IPS-18a (cell line): ENCODE measurements around the gene SSH2.
"Not testable (repeated sequence)": the region's sequence is repeated elsewhere in the genome, so short reads cannot be mapped to it uniquely, and the experiment has no call there.

ENCODE experiments used
- H3K27ac ChIP-seq: one replicate; pipeline ENCODE4 v1.5.1; 2013; ENCODE audit warnings: low read length
- H3K27me3 ChIP-seq: one replicate; pipeline ENCODE4 v1.6.1; 2013; ENCODE audit warnings: mild to moderate bottlenecking, low read length; ENCODE audit not compliant: control insufficient read depth, insufficient read depth
- H3K36me3 ChIP-seq: one replicate; pipeline ENCODE4 v1.6.1; 2013; ENCODE audit warnings: low read depth, low read length; ENCODE audit not compliant: control insufficient read depth
- H3K4me1 ChIP-seq: one replicate; pipeline ENCODE4 v1.6.1; 2013; ENCODE audit warnings: low read depth, low read length; ENCODE audit not compliant: control insufficient read depth
- H3K4me3 ChIP-seq: one replicate; pipeline ENCODE4 v1.5.1; 2013; ENCODE audit warnings: low read length
- H3K9ac ChIP-seq: one replicate; pipeline ENCODE4 v1.6.1; 2013; ENCODE audit warnings: mild to moderate bottlenecking, low read length, moderate library complexity
- H3K9me3 ChIP-seq: one replicate; pipeline ENCODE4 v1.6.1; 2013; ENCODE audit warnings: low read depth, low read length; ENCODE audit not compliant: control insufficient read depth

The SSH2 gene

GRCh38 chr17:29866746-29867404, 63.2 kb downstream of the SSH2 start:
- Histone ChIP-seq H3K27me3 (no peaks in the 10 kb centered on the region), H3K9ac (peak overlapping the region; percentile 10), H3K4me1 (peaks cover 23% of the 10 kb centered on the region)

GRCh38 chr17:29864615-29865014, 65.4 kb downstream of the SSH2 start:
- Histone ChIP-seq H3K4me1 (peaks cover 23% of the 10 kb centered on the region), H3K9me3 (no peaks in the 10 kb centered on the region), H3K9ac (no peak overlapping the region), H3K27me3 (no peaks in the 10 kb centered on the region), H3K36me3 (no peaks in the 10 kb centered on the region), H3K27ac (no peak overlapping the region), H3K4me3 (no peak overlapping the region)

More at GRCh38 chr17:29866746-29867404, 63.2 kb downstream of the SSH2 start:
- Histone ChIP-seq H3K9me3 (no peaks in the 10 kb centered on the region), H3K36me3 (no peaks in the 10 kb centered on the region), H3K27ac (peak overlapping the region; percentile 37), H3K4me3 (no peak overlapping the region)

GRCh38 chr17:29864123-29864522, 65.9 kb downstream of the SSH2 start:
- H3K4me3 ChIP-seq, H3K9me3 ChIP-seq: not testable (repeated sequence)

GRCh38 chr17:29862951-29863350, 67.1 kb downstream of the SSH2 start:
- H3K9ac ChIP-seq = no peak overlapping the region
- no peaks in the 10 kb centered on the region for H3K27me3 ChIP-seq
- peaks cover 23% of the 10 kb centered on the region for H3K4me1 ChIP-seq
- no peaks in the 10 kb centered on the region for H3K36me3 ChIP-seq
- no peak overlapping the region for H3K27ac ChIP-seq
- H3K4me3 ChIP-seq = no peak overlapping the region
- H3K9me3 ChIP-seq = no peaks in the 10 kb centered on the region

More at GRCh38 chr17:29864123-29864522, 65.9 kb downstream of the SSH2 start:
- H3K27me3 ChIP-seq, H3K9ac ChIP-seq, H3K27ac ChIP-seq, H3K36me3 ChIP-seq: not testable (repeated sequence)
- H3K4me1 ChIP-seq = peaks cover 23% of the 10 kb centered on the region

GRCh38 chr17:29862127-29862526, 67.9 kb downstream of the SSH2 start:
- no peak overlapping the region for H3K27ac ChIP-seq
- no peak overlapping the region for H3K9ac ChIP-seq
- no peaks in the 10 kb centered on the region for H3K9me3 ChIP-seq
- H3K36me3 ChIP-seq = no peaks in the 10 kb centered on the region
- H3K4me1 ChIP-seq = peaks cover 17% of the 10 kb centered on the region
- H3K27me3 ChIP-seq = no peaks in the 10 kb centered on the region
- H3K4me3 ChIP-seq = no peak overlapping the region

- H3K4me3 ChIP-seq, H3K27ac ChIP-seq, H3K4me1 ChIP-seq, H3K9ac ChIP-seq, H3K36me3 ChIP-seq, H3K9me3 ChIP-seq, H3K27me3 ChIP-seq: not testable (repeated sequence)
Observed at GRCh38 chr17:29859445-29859844, 70.6 kb downstream of the SSH2 start.

GRCh38 chr17:29857823-29858222, 72.2 kb downstream of the SSH2 start:
- Histone ChIP-seq H3K27ac (no peak overlapping the region), H3K9me3 (no peaks in the 10 kb centered on the region), H3K4me1 (no peaks in the 10 kb centered on the region), H3K36me3 (no peaks in the 10 kb centered on the region), H3K9ac (no peak overlapping the region), H3K27me3 (no peaks in the 10 kb centered on the region), H3K4me3 (no peak overlapping the region)

GRCh38 chr17:29857105-29857504, 72.9 kb downstream of the SSH2 start:
- H3K9me3 ChIP-seq, H3K36me3 ChIP-seq, H3K9ac ChIP-seq, H3K27ac ChIP-seq, H3K4me1 ChIP-seq, H3K27me3 ChIP-seq, H3K4me3 ChIP-seq: not testable (repeated sequence)

GRCh38 chr17:29855686-29856085, 74.3 kb downstream of the SSH2 start:
- Histone ChIP-seq H3K9ac (no peak overlapping the region), H3K4me1 (no peaks in the 10 kb centered on the region), H3K9me3 (no peaks in the 10 kb centered on the region), H3K27ac (no peak overlapping the region), H3K4me3 (no peak overlapping the region), H3K36me3 (no peaks in the 10 kb centered on the region), H3K27me3 (no peaks in the 10 kb centered on the region)

- H3K27ac ChIP-seq = no peak overlapping the region
- no peak overlapping the region for H3K4me3 ChIP-seq
- H3K9me3 ChIP-seq = no peaks in the 10 kb centered on the region
- H3K9ac ChIP-seq = no peak overlapping the region
- H3K27me3 ChIP-seq = no peaks in the 10 kb centered on the region
- H3K4me1 ChIP-seq = peaks cover 12% of the 10 kb centered on the region
- no peaks in the 10 kb centered on the region for H3K36me3 ChIP-seq
Observed at GRCh38 chr17:29848737-29849136, 81.3 kb downstream of the SSH2 start.

- Histone ChIP-seq H3K9me3 (no peaks in the 10 kb centered on the region), H3K4me1 (peaks cover 12% of the 10 kb centered on the region), H3K36me3 (no peaks in the 10 kb centered on the region), H3K9ac (no peak overlapping the region), H3K27me3 (no peaks in the 10 kb centered on the region), H3K27ac (no peak overlapping the region), H3K4me3 (no peak overlapping the region)
Observed at GRCh38 chr17:29847527-29848400, 82.3 kb downstream of the SSH2 start.

GRCh38 chr17:29847118-29847517, 82.9 kb downstream of the SSH2 start:
- peaks cover 12% of the 10 kb centered on the region for H3K4me1 ChIP-seq
- no peaks in the 10 kb centered on the region for H3K36me3 ChIP-seq
- no peak overlapping the region for H3K4me3 ChIP-seq
- no peak overlapping the region for H3K9ac ChIP-seq
- no peak overlapping the region for H3K27ac ChIP-seq
- H3K9me3 ChIP-seq = no peaks in the 10 kb centered on the region
- H3K27me3 ChIP-seq = no peaks in the 10 kb centered on the region
